Myocyte (in vitro differentiated cells): ENCODE measurements around the gene RAB21. TPM values are rescaled to one million over a fixed set of nuclear protein-coding genes. Genes with fewer than 3 reads are reported as not detected.
"Not testable (repeated sequence)": the region's sequence is repeated elsewhere in the genome, so short reads cannot be mapped to it uniquely, and the experiment has no call there.

Experiments used
- DNase-seq: peaks from one replicate; pipeline ENCODE4 v3.0.0-alpha.2; 2012; ENCODE audit warnings: low read depth
- total RNA-seq: library from RNA; depleted of rRNA; stranded (reverse); fragments of >200 nt; gene quantifications from 2 replicates; pipeline ENCODE4 v1.2.3, GENCODE V29; 2014

RAB21 gene
- total RNA-seq, 1 donor from 2014 or later = 39.1 TPM

DNA sequence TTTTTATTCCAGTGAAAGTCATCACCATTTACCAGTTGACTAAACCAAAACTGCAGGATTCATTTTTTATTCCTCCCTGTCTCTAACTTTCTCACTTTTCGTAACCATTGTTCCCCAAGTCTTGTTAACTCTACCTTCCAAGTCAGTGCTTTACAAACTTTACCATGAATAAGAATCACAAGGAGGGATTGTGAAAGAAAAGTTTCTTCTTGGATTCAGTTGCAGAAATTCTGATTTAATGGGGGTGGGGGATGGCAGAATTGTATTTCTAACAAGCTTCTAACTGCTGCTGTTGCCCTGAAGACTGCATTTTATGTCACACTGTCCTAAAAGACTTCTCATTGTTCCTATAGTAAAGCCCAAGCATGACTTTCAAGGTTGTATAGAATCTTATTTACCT is 5.0 kb upstream of the RAB21 start:
- DNase-seq = no peak

DNA sequence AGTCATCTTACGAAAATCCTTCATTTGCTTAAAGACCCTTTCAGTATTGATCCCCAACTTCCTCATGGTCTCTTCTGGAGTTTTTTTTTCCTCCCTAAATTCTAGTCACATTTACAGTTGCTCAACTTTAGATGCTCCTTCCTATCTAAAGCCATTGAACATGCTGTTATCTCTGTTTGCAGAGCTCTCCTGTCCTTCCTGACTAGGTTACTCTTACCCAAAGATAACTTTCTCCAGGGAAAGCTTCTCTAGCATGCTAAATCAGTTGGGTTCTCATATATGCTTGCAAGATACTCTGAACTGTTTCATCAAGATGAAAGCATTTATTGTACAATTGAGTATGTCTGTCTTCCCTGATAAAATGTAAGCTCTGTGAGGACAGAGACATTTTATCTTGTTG is 1.8 kb upstream of the RAB21 start:
- DNase-seq = no peak

DNA sequence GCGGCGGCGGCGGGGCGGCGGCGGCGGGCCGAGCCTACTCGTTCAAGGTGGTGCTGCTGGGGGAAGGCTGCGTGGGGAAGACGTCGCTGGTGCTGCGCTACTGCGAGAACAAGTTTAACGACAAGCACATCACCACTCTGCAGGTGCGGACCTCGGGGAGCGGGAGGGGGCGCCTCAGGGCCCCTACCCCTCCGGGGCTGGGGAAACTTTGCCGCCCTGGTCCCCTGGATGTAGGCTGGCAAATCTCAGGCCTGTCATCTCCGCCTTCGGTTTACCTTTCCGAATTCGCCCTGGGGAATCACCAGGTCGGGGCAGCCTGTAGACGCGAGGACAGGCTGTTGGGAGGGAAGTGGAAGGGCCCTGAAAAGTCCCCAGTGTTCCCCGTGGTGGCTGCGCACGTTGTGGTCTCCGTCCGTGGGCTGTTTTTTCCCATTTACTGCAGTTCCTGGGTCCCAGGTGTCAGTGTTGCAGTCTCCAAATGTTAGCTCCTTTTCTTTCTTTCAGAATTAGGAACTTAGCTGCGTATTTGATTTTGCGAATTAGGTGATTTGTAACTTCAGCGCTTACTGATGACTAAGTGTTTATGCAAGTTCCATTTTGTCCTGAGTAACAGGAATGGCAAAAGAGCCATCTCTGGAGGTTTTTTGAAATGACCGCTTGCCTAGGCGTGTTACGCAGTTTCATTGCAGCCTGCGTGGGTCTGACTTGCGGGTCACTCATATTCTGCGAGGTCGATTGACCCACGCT is 656 bp downstream of the RAB21 start:
- DNase-seq = peak; percentile 43

DNA sequence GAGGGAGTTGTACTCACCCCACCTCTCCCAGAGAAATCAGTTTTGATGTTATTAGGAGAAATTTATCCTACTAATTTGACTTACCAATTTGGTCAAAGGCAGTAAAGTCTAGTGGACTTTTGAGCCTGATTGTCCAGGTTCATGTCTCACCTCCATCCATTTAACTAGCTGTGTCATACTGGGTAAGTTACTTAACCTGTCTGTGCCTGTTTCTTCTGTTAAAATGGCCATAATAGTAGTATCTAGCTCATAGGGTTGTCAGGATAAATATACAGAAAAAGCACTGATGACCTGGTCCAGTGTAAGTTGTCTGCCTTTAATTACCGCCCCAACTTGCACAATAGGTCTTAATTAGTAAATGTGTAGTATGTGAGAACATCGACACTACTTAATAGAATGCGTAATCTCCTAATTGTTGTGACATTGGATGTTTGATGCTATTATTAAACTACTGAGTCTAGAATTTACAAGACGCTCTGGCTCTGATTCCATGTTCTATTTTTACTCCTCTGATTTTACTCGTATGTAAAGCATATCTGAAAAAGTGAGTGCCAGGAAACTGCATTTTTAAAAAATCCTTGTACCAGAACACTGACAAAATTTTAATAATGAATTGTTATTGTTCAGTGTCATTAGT is 1.5 kb downstream of the RAB21 start:
- peak; percentile 56 for DNase-seq

DNA sequence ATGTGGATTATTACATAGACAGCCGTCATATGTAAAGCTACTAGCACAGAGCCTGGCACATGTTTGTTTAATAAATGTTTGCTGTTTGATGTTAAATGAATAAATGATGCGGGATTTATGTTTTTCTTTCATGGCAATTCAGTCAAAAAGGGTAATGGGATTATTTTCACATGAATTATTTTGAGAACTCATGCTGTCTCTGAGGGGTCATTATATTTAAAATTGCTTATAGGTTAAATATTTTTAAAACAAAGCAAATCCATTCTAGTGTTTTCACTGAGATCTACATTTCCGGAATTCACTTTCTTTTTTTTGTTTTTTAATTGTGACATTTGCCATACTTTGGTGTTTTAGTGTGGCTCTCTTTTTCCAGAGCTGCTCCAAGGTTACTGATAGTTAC is 5.3 kb downstream of the RAB21 start:
- DNase-seq = no peak

DNA sequence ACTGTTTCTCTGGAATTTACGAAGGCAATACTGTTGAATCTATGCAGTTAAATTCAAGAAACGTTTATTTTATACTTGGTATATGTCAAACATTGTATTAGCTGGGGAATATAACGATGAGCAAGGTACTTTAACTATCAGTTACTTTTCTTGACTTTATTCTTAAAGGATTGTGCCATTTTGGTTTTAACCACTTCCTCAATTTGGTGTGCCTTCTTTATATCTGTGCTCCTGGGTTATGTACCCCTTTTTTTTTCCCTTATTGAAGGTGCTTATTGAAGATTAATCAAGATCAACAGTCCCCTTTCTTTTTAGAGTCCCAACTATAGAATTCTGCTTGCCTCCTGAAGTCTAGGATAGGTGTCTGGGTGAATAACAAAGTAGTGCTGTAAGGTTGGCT is 5.8 kb downstream of the RAB21 start:
- DNase-seq = no peak

DNA sequence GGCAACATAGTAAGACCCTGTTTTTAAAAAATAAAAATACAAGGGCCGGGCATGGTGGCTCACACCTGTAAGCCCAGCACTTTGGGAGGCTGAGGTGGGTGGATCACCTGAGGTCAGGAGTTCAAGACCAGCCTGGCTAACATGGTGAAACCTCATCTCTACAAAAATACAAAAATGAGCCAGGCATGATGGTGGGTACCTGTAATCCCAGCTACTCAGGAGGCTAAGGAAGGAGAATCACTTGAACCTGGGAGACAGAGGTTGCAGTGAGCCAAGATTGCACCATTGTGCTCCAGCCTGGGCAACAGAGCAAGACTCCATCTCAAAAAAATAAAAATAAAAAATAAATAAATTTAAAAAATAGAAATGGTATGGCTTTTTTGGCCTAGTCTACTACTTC is 6.7 kb downstream of the RAB21 start:
- not testable (repeated sequence) for DNase-seq

DNA sequence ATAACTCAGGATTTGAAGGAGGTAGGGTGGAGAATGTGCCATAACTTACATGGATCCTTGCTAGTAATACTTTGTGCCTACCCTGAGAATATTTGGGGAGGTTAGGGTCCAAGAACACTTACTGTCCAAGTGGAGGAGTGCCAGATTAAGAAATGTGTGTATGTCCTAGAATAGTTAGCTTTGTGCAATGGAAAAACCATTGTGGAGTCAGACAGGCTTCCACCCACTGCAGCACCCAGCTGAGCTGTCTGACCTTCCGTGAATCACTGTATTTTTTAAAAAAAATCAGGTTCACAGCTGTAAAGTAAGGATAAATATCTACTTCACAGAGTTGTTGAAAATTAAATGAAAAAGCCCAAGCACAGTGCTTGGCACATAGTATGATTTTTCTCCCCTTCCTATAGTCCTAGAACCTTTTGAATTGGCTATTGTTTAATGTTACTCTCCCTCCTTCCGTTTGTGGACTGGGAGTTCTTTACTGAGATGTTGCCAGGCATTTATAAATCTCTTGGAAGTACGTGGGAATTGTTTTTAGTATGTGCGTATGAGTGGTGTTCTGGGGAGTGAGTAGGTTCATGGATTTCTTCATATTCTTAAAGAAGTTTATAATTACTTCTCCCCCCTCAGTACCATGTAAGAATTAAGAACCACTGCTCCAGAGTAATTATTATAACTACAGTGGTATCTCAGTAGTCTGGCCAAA is 9.2 kb downstream of the RAB21 start:
- no peak for DNase-seq

DNA sequence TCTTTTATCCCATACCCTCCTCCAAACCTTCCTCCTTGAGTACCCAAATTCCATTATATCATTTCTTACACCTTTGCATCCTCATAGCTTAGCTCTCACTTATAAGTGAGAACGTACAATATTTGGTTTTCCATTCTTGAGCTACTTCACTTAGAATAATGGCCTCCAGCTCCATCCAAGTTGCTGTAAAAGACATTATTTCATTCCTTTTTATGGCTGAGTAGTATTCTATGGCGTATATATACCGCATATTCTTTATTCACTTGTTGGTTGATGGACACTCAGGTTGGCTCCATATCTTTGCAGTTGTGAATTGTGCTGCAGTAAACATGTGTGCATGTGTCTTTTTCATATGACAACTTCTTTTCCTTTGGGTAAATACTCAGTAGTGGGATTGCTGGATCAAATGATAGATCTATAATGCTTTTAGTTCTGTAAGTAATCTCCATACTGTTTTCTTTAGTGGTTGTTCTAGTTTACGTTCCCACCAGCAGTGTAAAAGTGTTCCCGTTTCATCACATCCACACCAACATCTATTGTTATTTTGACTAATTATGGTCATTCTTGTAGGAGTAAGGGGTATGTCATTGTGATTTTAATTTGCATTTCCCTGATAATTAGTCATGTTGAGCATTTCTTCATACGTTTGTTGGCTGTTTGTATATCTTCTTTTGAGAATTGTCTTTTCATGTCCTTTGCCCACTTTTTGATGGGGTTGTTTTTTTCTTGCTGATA is 10.1 kb downstream of the RAB21 start:
- DNase-seq = no peak

DNA sequence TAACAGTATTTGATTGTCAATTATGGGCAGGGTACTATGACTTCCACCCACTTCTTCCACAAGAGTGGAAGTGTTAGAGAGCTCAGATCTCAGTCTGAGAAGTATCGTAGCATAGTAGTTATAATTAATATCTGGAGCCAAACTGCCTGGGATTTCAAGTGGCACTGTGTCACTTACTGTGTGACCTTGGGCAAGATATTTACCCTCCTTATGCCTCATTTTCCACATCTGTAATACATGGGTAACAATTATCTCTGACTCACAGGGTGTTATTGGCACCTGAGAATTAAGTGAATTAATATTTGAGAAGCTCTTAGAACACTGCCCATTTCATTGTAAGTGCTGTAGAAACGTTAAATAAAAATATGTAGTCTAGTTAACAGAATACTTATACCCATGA is 11.5 kb downstream of the RAB21 start:
- DNase-seq = no peak

DNA sequence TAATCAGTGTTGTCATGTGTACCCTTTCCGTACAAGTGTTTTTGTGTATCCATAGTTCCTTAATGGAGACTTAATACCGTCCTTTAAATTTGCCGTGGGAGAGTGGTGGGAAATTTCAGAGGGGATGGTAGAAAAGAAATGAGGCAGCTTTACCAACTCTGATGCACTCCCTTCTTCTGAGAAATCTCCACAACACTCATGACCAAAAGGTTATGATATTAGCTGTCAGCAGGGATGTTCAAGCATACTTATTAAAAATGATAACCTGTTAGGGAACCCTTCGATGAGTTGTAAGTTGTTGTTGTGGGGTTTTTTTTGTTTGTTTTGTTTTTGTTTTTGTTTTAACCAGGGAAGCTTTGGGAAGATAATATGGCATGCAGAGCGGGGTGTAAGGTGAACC is 12.5 kb downstream of the RAB21 start:
- DNase-seq = no peak

DNA sequence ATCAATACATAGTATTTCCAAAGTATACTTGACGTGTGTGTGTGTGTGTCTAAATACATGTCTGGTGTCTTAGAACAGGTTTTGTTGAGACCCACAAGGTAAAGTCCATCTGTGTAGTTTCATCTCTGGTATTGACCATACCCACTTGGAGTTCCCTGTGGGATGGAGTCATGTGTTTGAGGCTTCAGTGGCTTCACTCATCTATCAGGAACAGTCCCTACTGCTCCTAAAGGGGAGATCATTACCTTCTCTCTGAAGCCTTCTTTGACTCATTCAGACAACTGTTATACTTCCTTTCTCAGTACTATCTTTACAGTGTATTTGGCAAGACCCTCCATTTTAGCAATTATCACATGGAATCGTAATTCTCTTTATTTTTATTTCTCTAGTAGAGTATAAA is 14.2 kb downstream of the RAB21 start:
- peak; percentile 60 for DNase-seq

DNA sequence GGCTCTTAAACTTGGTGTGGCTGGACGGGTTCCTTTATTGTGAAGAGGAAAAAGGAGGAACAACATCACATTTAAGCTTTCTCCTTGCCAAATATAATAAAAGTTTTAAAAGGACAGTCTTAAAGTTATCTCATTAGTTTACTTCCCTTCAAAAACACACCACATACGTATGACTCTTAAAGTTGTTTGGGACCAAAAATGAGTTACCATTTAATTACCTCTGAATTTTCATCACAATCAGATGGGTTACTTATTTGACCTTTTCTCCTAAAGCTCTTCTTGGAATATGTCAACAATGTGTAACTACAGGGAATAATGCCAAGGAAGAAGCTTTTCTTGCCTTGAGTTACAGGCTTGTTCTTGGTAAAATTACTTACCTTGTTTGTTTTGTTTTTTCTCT is 16.4 kb downstream of the RAB21 start:
- DNase-seq = no peak

DNA sequence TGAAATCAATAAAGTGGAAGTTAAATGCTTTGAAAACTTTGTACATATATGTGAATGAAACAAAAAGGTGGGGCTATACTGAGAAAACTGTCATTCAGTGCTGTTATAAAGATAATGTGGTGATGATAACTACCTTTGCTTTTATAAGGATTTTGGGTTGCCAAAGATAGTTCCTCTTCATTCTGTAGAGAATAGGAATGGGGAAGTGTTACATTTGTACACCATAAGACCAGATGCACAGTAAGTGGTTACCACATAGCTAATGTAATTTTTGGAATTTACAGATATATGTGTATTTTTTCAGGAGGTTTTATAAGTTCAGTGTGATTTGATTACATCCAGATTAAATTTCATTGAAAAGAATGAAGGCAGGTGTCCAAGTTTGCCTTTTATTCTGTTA is 18.1 kb downstream of the RAB21 start:
- no peak for DNase-seq

DNA sequence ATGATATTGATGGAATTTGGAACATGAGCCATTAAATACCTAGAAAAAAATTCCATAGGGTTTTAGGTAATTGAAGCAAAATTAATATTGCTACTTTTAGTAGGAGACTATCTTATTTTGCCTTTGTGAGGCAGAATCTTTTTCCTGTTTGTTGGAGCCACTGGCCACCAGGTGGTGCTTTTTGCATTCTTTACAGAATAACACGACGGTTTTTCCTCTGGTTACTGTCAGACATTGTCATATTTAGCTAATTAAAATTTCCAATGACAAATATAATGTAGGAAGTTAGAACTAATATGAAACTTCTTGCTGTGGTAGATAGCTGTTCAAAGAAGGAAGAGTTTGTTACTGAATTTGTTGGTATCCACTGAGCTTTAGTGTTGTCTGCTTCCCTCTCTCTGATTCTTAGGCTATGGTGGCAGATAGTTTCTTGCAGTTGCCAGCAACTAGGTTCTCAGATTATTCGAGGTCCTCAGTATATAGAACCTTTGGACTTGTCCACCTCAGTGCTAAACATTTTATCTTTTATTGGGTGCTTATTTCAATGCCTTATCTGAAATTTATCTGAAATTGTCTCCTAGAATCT is 25.7 kb downstream of the RAB21 start:
- peak; percentile 46 for DNase-seq

DNA sequence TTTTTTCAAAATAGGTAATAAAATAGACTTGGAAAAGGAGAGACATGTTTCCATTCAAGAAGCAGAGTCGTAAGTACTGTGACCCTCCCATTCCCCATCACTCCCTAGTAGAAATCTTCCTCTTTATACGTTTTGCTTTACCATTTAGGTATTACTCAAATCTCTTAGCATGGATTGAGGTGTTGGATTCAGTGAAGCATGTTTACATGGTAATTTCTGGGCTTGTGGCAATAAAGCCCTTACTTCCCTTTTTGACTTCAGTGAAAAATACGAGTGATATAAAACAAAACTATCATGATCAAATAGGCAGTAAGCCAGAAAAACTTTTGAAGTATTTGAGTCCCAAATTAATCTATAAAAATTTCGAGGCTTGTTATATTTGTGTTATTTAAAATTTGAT is 27.4 kb downstream of the RAB21 start:
- no peak for DNase-seq

DNA sequence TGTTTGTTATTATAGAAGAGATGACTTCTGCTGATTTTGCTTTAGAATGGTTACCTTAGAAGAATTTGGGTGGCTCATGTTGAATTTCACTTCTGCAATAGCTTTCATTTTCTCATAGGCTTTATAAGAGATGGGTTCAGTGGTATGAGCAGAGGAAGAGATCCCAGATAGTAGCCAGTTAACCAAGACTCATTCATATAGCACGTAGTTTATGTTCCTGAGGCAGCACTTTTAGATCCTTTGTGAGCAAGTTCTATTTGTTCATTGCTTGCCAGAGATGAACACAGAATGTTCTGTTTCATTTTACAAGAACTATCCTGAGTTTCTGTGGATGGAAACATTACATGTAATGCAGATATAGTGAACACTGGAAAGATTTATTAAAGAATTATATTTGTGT is 32.2 kb downstream of the RAB21 start:
- DNase-seq = no peak

DNA sequence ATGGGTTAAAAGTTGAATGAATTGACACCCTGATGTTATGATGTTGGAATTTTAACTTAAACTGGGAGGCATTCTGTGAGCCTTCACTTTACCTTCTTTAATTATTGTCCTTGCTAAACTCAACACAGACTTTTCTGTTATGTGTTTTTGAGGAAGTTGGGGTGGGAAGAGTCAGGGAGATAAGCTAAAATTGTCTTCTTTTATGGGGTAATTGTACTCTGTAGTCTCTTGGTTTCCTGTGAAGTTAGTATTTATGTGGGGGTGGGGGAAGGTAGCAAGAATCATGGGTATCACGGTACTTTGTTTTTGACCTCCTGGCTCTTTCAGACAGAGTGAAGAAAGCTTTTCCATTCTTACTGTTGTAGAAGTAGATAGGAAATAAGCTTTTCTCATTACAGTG is 32.9 kb downstream of the RAB21 start:
- no peak for DNase-seq

DNA sequence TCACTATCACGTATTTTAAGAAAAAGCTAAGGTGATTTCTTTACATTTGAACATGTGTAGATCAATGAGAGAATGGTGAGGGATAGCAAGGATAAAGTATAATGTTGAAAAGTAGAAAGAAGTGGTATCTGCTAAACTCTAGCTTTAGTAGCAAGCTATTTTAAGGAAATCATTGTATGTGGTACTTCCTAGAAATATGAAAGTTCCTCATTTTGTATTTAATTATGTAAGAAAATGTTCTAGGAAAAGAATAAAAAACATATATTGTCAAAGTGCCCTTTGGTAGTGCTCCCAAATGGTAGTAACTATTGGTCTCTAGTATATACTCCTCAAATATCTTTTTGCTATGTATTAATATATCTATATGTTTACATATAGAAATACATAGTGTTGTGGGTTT is 35.7 kb downstream of the RAB21 start:
- DNase-seq = no peak

DNA sequence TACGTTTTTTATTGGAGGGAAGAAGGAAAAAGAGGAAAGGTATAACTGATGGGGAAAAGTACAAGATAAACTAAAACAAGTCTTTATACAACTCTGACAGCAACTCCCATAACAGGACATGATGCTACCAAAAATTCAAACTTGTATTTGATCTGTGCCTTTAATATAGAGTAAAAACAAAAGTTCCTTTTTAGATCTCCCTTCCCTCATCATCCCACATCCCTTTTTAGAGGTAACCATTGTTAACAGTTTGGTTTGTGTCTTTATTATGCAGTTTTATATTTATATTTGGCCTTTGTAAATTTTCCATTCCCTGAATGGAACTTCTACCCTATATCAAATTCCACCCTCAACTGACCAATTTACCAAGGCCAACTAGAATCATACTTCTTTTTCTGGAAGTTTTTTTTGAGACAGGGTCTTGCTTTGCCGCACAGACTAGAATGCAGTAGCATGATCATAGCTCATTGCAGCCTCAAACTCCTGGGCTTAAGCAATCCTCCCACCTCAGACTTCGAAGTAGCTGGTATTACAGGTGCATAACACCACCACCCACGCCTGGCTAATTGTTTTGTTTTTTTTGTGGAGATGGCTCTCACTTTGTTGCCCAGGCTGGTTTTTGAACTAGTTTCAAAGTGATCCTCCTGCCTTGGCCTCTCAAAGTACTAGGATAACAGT is 36.9 kb downstream of the RAB21 start:
- no peak for DNase-seq

DNA sequence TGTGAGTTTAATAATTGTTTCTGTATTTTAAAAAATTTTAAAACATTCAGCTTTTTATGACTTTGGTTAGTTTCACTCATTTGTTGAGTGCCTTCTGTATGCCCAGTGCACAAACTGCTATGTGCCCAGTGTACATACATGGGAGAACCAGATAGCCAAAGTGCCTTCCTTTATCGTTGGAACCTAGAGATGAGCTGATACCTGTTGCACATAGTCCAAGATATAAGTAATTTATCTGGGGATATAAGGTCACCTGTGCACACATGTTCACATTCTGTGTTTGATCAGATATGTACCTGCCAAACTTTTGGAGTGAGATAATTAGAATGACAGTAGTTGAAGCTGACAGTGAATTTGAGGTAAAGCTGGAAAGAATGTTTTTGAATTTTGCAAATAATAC is 37.9 kb downstream of the RAB21 start:
- DNase-seq = no peak
